ENCODE results near the gene CDC6.

The CDC6 gene

DNA sequence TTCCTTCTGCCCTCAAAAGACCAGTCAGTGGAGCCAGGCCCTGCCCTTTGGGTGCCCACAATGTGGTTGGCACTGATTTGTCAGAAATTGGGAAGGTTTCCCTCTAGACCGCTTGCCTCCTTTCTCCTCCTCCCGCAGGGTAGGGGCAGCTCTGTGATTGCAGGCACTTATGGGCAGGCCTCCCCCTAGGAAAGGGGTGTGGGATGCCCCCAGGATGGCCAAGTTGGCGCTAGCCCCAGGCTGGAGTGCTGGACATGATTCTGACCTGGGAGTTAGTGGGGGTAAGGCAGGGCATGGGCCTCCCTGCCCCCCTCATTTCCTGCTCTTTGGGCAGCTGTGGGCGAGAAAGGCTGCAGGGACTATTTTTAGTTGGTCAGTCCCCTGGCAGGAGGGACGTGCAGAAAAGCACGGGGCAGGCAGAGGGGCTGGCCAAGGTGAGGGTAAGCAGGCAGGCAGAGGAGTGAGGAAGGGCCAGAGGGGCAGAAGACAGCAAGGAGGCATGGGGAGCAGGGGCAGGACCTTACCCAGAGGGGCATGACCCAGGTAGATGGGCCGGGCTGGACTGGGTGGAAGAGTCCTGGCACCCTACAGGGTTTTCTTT, 24.6 kb downstream of the CDC6 start:
- DNase-seq = no peak

DNA sequence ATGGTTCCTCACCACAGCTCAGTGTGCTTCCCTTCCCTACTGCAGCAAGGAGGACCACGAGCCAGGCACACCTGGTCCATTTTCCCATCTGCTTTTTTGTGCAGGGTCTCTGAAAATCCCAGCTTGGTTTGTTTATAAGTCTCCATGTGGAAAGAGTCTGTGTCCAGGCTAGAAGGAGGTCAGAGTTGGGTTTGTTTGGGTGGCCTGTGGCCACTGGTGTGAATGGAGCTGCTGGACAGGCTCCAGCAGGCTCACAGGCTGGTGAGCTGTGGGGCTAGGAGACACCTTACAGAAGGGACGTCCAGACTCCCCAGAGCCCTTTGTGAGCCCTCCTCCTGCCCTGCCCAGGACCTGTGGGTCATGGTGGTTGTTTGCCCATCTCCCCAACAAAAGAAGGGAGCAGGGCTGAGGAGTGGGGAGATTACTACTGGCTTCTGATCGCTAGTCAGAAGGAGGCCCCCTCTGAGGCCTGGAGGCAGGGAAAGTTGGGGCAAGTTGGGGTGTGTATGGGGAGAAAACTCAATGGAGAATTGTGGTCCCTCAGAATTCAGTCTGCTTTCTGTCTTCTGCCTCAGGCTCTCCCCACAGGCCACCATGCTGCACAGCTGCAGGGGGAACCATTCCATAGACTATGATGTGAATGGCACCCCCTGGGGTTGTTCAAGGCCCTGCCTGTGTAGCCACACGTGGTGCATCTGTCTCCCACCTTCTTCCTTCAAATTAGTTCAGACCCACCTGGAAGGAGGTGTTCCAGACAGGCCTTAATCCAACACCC, 25.4 kb downstream of the CDC6 start:
- DNase-seq = no peak

DNA sequence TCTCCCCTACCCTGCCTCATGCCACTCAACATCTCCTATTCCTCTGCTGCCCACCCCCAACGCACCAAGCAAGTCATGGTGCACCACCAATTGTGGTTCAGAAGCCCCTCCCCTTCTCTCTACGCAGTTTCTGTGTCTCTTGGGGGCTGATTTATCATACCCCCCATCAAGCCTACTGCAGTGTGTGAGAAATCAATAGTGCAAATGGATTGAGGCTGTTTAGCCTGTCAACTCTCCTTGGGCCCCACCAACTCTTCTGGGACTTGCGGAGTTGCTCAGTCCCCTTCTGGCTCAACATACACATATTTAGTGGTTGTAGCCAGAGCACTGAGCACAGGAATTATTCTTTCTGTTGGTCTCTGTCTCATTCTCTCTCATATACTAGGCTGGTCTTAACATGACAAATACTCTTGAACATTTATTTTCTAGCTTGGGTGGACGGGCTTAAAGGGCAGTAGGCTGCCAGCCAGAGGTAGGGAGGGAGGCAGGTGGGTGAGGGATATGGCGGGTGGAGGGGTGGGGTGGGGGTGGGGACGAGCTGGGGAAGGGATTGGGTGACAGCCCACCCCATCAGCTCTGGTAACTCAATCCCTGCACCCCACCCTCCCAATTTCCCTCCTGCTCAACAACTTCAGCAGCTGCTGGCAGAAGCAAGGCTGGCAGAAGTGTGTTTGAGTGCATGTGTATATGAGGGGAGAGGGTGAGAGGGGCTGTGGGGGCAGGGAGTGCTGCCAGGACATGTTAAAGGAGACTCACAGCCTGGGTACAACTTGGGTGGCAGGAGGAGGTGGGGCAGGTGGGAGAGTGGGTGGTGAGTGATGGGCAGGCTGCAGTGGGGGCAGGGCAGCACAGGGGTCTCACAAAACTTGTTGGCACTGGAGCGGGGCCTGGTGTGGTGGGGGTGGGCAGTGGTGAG, 26.2 kb downstream of the CDC6 start:
- DNase-seq = peak; percentile 57

DNA sequence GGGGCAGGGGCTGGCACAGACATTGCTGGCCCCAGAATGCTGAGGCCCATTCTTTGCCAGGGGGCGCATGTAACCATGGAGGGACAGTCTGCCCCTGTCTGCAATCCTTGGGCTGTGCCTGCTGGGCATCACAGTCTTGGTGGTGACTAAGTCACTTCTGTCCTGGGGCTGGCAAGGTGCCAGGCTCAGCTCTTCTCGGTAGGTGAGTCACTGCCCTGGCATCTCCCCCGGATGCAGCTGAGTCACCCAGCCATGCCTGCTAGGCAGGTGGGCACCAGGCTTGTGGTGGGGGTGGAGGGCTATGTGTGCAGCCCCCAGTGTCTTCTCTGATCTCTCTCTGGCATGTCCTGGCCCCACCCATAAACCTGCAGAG, 26.9 kb downstream of the CDC6 start:
- peak; percentile 66 for DNase-seq

DNA sequence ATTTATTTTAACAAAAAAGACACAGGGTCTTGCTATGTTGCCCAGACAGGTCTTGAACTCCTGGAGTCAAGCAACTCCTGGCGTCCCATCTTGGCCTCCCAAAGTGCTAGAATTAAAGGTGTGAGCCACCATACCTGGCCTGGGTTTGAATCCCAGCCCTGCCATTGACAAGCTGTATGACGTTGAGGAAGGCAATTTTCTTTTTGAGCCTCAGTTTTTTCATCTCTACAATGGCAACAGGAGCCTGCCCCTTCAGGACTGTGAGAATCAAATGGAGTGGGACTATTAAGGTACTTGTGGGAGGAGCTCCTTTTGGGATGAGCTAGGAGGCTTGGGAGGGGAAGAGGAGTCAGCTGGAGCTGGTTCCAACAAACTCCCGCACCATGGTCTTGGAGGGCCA, 27.5 kb downstream of the CDC6 start:
- no peak for DNase-seq

DNA sequence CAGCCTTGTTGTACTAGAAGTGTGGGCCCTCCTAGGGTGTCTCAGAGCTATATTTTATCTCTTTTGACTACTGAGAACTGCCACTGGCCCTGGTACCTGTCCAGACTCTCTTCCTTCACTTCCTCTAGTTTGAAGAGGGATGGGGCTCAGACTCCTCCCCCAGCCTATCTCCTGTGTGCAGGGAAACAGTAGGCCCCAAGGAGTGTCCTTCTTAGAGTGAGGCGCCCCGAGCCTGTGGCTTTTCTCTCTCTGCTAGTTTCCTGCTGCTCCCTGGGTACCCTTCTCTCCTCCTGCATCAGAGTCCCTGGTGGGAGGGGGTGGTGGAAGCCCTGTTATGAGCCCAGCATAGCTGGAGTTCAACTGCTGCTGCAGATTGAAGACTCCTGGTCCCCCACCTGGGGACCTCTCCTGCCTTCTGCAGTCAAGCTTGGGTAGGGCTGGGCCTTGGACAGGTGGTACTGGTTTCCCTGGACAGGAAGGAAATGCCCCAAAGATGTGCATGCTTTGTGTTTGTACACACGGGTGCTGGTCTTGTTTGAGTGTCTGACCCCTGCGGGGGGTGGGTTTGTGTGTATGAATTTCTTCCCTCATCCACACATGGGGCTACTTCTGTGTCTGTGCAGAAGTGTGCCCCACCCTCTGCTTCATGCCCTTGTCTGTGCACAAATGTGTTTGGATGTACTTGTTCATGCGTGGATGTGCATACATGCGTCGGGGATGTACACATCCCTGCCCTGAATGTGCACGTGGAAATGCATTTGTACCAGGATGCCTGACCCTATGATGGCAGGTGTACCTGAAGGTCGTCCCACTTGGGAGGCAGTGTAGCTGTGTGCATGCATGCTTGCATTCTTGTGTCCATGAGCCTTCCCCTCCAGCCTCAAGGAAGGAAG, 28.2 kb downstream of the CDC6 start:
- no peak for DNase-seq

DNA sequence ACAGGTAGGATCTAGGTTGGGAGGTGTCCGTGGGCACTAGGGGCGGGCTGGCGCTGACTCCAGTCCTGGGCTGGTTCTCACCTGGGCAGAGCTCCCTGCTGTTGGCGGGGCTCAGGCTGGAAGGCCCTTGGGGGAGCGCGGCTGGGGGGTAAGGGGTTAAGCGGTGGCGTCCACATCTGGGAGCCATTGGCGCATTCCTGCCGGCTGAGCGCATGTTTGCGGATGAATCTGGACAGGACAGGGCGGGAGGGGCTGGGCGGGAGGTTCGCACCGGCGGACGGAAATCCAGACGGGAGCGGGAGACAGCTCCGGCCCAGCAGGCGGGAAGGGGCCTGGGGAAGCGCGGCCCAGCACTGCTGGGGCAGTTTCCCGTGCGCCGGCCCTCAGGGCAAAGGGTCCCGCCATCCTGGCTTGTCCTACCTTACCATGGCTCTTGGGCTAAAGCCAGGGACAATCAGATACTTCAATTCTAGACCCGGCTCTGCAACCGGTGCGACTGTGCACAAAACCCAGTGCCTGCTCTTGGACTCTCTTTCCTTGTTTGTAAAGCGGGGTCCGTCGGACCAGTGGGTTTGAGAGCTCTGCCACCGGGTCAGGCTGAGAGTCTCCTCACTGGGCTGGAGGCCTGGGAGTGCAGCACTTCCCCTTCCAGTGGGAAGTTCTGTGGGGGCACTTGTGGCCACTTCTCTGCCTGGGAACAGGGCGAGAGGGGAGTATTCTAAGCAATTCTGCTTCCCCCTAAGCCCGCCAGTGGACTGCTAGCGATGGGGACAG, 29.1 kb downstream of the CDC6 start:
- no peak for DNase-seq

DNA sequence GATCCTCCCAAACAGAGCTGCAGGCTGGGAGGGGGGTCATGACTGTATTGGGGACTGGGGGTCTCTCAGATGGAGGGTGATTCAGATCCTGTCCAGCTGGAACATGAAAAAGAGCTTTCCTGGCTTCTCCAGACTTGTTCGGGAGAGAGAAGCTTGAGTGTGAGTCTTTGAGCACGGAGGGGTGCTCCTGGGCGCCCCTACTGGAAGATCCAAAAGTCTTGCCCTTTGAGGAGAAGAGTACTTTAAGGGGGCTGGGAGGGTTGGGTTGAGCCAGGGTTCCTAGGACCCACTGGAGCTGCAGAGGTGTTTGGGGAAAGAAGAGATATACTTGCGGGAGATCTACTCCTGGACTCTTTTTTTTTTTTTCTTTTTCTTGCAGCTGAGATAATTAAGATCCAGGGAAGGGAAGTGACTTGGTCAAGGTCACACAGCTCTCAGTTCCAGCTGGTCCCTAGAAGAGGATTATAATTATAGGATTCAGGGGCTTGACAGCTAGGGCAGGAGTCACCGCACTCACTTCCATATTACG, 29.7 kb downstream of the CDC6 start:
- no peak for DNase-seq

DNA sequence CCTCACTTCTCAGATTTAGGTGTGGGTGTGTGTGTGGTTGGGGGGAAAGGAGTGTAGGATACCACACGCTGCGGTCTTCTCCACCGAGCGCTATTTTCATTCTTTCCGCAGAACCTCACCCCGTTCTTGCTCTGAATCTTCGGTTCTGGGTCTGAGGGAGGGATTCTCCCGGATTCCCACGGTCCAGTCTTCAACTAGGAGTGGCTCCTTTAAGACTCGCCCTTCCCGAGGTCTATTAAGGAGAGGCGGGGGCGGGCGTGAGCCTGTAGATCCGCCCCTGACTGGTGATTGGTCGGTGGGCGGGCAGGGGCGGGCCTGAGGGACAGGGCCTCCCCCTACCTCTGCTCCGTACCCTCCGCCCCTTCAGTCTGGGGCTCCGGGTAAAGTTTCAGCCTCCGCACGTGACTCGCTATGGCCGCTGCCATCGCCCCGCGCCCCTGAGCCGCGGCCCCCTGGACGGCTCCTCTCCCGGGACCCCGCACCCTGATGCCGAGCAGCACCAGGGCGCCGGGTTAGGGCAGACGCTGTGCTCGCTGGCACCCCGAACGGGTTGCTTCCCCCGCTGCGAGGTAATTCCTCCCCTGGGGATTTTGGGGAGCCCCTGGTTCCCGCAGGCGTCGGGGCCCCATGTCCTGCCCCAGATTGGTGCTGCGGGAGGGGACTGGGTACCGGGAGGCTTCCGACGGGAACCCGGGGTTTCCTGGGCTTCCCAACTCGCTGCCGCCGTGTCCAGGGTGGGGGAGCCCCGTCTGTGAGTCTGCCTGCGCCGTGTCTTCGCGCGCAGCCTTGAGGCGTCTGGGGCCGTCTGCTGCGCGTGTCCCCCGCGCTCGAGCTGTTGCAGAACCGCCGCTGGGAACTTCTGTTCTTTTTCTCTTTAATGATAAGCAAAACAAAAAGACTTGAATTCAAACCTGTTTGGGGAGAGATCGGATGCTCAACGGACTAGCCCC, 30.5 kb downstream of the CDC6 start:
- DNase-seq = peak; percentile 77

DNA sequence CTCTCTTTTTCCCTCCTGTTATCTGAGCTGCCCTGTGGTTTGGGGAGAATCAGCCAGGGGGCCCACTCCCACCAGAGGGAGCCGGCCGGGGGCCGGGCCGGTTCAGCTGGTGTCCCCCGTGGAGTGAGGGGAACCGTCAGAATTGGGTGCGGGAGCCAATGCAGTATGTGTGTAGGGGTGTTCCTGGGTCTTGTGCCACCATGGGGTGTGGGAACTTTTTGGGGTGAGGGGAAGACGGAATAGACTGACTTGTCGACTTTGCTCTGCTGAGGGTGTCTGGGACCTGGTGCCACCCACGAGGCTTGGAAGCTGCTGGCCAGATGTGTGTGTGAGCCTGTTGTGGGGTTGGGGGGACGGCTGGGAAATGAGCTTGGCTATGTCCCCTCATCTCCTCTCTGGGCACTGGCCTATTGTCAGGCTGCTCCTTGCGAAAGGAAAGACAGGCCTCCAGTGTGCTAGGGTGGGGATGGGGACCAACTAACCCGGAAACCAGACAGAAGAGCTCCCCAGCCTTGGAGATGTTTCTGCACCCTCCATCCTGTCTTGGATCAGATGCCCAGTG, 31.2 kb downstream of the CDC6 start:
- no peak for DNase-seq

DNA sequence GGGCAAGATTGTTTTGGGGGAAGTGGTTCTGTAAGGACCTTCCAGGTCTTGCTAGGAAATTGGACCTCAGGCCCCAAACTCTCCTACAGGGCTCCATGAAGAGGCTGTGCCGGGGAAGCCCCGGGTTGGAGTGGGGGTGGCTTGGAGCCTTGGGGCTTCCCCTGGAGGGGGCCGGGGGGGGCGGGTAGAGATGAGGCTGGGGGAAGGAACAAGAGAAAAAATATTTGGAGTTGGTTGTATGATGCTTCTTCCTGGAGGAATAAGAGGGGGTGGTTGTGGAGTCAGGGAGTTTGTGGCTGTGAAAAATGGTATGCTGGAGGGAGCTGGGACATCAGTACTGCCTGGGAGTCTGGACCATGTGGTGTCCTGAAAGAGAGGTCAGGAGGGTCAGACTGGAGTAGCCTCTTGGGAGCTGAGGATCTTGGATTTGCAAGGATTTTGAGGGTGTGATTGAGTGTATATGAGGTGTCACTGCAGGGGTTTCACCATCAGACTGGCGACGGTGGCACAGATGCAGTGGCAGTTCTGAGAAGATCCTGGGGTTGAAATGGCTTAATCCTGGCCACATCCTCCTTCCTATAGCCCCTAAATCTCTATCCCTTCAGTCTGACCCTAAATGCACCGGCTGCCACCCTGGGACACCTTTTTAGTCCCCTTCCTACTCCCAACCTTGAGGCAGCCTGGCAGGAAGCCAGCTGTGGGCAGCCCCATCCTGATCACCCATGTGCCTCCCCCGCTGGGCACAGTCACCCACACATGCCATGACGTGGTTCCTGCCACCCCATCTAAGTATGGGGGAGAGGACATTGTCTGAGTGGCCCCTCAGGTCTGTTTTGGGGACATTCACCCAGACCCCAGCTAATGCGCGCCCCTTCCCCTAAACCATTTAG, 32.2 kb downstream of the CDC6 start:
- no peak for DNase-seq

DNA sequence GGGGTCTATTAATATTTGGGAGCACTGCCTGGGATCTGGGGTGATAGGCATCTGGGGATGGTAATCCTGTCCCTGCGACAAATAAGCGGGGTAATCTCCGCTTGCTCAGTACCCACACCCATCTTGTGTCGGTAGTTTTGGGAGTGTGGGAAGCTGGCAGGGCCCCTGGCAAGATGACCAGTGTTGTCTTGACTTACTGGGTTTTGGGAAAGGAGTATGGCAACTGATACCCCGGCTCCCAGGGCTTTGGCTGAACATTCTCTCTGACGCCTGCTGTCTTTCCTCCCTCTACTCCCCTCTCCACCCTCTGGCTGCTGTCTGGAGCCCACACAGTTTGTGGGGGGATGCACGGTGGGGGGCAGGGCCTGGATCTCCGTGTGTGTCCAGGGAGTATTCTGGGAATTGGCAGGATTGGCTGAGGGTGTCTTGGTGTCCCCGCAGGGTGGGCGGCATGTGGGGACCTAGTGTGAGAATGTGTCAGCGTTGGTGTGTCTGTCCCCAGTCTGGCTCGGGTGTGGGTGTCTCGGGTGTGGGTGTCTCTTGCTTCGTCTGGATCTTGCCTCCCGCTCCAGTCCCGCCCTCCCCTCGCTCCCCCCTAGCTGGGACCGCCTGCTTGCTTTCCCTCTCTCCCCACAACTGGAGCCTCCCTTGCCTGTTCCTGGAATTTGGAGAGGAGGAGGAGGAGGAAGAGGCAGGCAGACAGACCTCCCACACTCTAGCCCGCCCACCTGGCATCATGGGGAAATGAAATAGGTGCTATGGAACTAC, 33.3 kb downstream of the CDC6 start:
- no peak for DNase-seq

DNA sequence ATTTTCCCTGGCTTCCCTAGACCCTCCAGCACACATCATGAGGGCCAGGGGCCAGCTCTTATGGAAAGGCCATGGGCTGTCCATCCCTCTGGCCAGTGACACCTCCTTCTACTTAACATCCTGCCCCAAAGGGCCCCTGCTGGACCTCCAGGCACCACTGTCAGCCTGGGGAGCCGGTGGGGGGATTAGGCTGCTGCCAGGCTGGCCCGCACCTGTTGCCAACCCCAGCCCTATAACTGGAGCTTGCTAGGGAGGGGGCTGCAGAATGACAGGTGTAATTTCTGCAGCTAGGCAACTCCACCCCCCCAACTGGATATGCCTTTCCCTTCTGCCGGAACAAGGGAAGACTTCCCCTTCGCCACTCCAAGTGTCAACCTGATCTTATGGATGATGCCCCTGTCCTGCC, 33.8 kb downstream of the CDC6 start:
- no peak for DNase-seq

DNA sequence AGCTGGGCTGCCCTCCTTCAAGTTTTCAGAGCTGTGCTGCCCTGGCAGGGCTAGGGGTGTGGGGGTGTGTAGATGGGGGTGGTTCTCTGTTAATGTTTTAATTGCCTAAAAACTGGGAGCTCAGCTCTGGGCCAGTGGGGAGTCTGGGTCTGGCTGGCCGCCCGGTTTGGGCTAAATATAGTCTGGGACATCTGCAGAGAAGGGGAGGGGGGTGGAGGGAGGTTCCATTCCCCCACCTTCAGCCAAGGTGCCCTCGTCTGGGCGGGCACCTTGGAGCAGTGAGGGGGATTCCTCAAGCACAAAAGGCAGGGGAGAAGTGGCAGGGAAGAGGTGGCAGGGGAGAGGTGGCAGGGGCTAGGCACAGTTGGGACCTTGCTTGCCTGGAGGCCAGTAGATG, 34.3 kb downstream of the CDC6 start:
- no peak for DNase-seq

DNA sequence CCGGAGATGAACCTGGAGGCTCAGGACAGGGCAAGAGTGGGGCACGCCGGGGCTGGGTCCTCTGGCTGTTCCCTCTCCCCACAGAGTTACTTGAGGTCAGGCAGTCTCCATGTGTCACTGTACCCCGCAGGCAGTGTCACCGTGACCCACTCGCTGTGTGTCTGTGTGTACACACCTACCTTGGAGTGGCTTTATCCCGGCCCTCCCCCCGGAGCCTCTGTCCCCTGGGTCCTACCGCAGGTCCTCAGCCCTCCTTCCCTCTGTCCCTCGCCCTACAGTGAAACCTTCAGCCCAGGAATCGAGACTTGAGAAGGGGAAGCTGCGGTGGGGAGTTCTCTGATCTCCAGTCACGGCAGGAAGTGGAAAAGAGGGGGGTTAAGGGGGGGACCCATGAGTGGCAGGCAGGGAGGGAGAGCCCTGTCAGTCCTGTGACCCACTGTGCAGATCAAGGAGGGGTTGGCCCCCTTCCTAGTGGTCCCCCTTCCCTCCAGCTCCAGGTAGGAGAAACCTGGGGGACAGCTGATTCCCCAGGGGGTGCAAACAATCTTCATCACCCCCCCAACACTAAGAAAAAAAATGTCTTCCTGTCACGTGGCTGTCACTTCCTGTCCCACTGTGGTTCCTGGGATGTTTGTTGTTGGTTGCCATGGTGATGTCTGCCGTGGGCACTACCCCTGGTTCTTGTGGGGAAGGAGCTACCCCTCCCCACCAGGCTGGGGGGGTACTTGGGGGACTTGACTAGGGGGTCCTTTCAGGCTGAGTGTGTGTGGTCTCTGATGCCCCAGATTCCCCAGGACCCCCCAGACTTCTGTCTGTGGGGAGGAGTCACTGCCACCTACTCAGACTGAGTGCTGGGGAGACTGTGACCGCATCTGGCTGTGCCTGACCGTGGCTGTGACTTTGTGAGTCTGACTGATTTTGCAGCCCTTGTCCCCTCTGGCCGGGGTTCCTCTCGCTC, 35.0 kb downstream of the CDC6 start:
- no peak for DNase-seq

DNA sequence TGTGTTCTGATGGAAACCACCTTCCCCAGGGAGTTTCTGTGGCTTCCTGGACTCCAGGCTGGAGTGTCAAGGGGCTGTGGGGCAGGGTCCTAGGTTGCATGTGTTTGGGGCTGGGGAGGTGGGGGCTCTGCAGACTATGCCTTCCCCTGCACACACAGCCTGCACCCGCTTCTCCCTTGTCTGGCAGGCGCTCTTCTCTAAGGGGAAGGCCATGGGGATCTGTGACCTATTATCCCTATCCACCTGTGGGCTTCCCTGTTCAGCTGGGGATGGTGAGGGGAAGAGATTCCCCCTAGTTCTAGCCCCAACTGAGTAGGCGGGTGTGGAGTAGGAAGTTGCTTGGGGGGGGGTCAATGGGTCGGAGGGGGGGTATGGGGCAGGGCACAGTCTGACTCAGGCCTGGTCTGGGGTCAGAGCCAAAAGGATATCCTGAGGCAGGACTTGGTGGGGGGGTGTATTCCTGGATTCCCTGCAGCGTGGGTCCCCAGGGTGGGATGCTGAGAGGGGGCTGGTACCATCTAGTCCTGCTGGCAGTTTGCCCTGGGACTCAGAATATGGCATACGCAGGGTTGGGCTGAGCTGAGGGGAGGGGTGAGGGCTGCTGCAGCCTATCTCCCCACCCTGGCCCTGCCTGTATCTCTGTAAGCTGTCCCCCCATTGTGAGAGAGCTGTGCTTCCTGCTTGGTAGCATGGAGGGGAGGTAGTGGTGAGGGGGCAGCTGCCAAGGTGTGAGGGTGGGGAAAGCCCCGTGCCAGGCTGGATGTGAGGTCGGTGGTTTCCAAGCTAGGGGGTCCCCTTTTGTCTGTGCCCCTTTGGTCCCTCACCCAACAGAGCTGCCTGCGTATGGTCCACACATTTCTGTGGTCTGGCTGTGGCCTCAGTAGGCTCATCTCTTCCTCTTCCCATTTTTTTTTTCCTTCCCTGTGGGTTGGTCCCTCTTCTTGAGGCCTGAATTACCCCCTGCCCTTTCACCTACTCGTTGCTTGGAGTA, 36.0 kb downstream of the CDC6 start:
- no peak for DNase-seq
